COLO668 (cell line): ENCODE measurements around the gene RS1.

Experiments
- DNase-seq: peaks from one replicate; lab custom pipeline; 2025; ENCODE audit not compliant: unreplicated experiment; lab: John Stamatoyannopoulos, UW

RS1 gene

GRCh38 chrX:18668071-18668835, 3.7 kb downstream of the RS1 start:
- no peak for DNase-seq

GRCh38 chrX:18666614-18667013, 5.3 kb downstream of the RS1 start:
- no peak for DNase-seq

- DNase-seq = no peak
Observed at GRCh38 chrX:18664947-18665346, 7.0 kb downstream of the RS1 start.

GRCh38 chrX:18661273-18661672, 10.6 kb downstream of the RS1 start:
- DNase-seq = no peak

- DNase-seq = no peak
Observed at GRCh38 chrX:18654875-18655836, 16.8 kb downstream of the RS1 start.

- DNase-seq = no peak
Observed at GRCh38 chrX:18652636-18653035, 19.3 kb downstream of the RS1 start.

GRCh38 chrX:18650662-18651061, 21.2 kb downstream of the RS1 start:
- no peak for DNase-seq

GRCh38 chrX:18649498-18649951, 22.4 kb downstream of the RS1 start:
- DNase-seq = no peak

GRCh38 chrX:18647621-18648020, 24.3 kb downstream of the RS1 start:
- no peak for DNase-seq

GRCh38 chrX:18643853-18644252, 28.1 kb downstream of the RS1 start:
- no peak for DNase-seq

GRCh38 chrX:18643243-18643642, 28.7 kb downstream of the RS1 start:
- no peak for DNase-seq

- no peak for DNase-seq
Observed at GRCh38 chrX:18640686-18641085, 31.2 kb downstream of the RS1 start.

GRCh38 chrX:18639280-18639679, 32.6 kb downstream of the RS1 start:
- DNase-seq = no peak

GRCh38 chrX:18638398-18638797, 33.5 kb downstream of the RS1 start:
- no peak for DNase-seq

- DNase-seq = no peak
Observed at GRCh38 chrX:18630934-18631333, 41.0 kb downstream of the RS1 start.

GRCh38 chrX:18624599-18624998, 47.3 kb downstream of the RS1 start:
- no peak for DNase-seq

GRCh38 chrX:18620349-18620748, 51.6 kb downstream of the RS1 start:
- DNase-seq = no peak

GRCh38 chrX:18619288-18619687, 52.6 kb downstream of the RS1 start:
- DNase-seq = no peak

GRCh38 chrX:18617407-18617750, 54.5 kb downstream of the RS1 start:
- peak; percentile 1 for DNase-seq

- DNase-seq = no peak
Observed at GRCh38 chrX:18616688-18617406, 55.1 kb downstream of the RS1 start.

- no peak for DNase-seq
Observed at GRCh38 chrX:18613930-18614639, 57.8 kb downstream of the RS1 start.
